Smooth muscle cell (in vitro differentiated cells): ENCODE measurements around the gene CHRNA4. TPM values are rescaled to one million over a fixed set of nuclear protein-coding genes. Genes with fewer than 3 reads are reported as not detected.

Experiments used
- DNase-seq: peaks from one replicate; lab custom pipeline; 2025; ENCODE audit not compliant: unreplicated experiment; lab: John Stamatoyannopoulos, UW
- H2AFZ ChIP-seq: fragments of 200-600 bp; sonication (generic); 2 replicates; pipeline ENCODE4 v1.6.0; 2016; ENCODE audit warnings: antibody characterized with exemption, low read depth, mild to moderate bottlenecking
- H3F3A ChIP-seq: fragments of 200-600 bp; sonication (generic); 2 replicates; pipeline ENCODE4 v1.6.0; 2017; ENCODE audit warnings: antibody characterized with exemption, low read depth
- H3K27ac ChIP-seq: fragments of 200-600 bp; sonication (generic); 2 replicates; pipeline ENCODE4 v1.5.1; 2016; ENCODE audit warnings: low read depth, mild to moderate bottlenecking
- H3K27me3 ChIP-seq: fragments of 200-600 bp; sonication (generic); 2 replicates; pipeline ENCODE4 v1.6.1; 2016; ENCODE audit warnings: low read depth, mild to moderate bottlenecking
- H3K36me3 ChIP-seq: fragments of 200-600 bp; sonication (generic); 2 replicates; pipeline ENCODE4 v1.5.1; 2016; ENCODE audit warnings: low read depth
- H3K4me1 ChIP-seq: fragments of 200-600 bp; sonication (generic); 2 replicates; pipeline ENCODE4 v1.5.1; 2016; ENCODE audit warnings: low read depth
- H3K4me2 ChIP-seq: fragments of 200-600 bp; sonication (generic); 2 replicates; pipeline ENCODE4 v1.6.0; 2016; ENCODE audit warnings: mild to moderate bottlenecking
- H3K4me3 ChIP-seq: fragments of 200-600 bp; sonication (generic); 2 replicates; pipeline ENCODE4 v1.5.1; 2016; ENCODE audit warnings: mild to moderate bottlenecking
- H3K79me2 ChIP-seq: fragments of 200-600 bp; sonication (generic); 2 replicates; pipeline ENCODE4 v1.6.0; 2016; ENCODE audit warnings: low read depth, mild to moderate bottlenecking
- H3K9ac ChIP-seq: fragments of 200-600 bp; sonication (generic); 2 replicates; pipeline ENCODE4 v1.6.0; 2016; ENCODE audit warnings: low read depth
- H3K9me3 ChIP-seq: fragments of 200-600 bp; sonication (generic); replicated peaks from 2 replicates; pipeline ENCODE4 v1.5.1; 2016; ENCODE audit warnings: low read depth
- H4K20me1 ChIP-seq: fragments of 200-600 bp; sonication (generic); 2 replicates; pipeline ENCODE4 v1.6.0; 2016; ENCODE audit warnings: low read depth
- WGBS: methylation state at CpG from one replicate; pipeline ENCODE4 v1.1.7; 2016; ENCODE audit warnings: low lambda C conversion rate; 5-methylcytosine and 5-hydroxymethylcytosine counted together
- polyA plus RNA-seq: library from polyadenylated mRNA; unstranded; fragments of >200 nt; fragmentation: Nextera tagmentation; extraction: Ambion mirVana; gene quantifications from 2 replicates; pipeline ENCODE4 v1.2.1, GENCODE V29; 2016
- total RNA-seq: library from RNA; depleted of rRNA; stranded (reverse); fragments of >200 nt; gene quantifications from 2 replicates; pipeline ENCODE4 v1.2.3, GENCODE V29; 2014
- TF ChIP-seq, protein P1 (sequence below): fragments of 200-600 bp; sonication (generic); IDR thresholded peaks from 2 replicates; pipeline ENCODE4 v1.5.1; 2017; ENCODE audit warnings: borderline replicate concordance, mild to moderate bottlenecking, antibody characterized with exemption; ENCODE audit not compliant: insufficient read depth, poor library complexity, severe bottlenecking

CHRNA4 gene
- total and polyA plus RNA-seq, 2 experiments from 2014 or later = 0.03 TPM; not detected in 1

DNA sequence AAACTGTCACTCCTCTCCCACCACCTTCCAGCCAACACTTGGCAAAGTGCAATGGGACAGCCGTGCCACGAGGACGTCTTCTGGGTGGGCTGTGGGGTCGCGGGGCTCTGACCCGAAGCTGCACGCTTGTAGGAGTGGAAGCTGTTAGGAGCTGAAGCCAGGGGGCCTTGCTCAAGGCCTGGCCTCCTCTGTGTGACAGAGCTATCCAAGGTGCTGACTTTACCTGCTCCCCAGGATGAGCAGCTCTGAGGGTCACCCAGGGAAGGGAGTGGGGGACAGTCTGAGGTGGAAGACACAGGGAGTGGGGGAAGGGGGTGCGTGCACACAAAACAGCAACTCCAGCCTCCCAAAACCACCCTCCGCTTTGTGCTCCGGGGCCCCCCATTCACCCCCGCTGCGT, 17.5 kb upstream of the CHRNA4 start:
- Histone ChIP-seq H3K9ac (no peak overlapping the region), H4K20me1 (no peaks in the 10 kb centered on the region), H3K9me3 (no peaks in the 10 kb centered on the region), H3K27ac (no peak overlapping the region), H2AFZ (no peak overlapping the region), H3K4me3 (no peak overlapping the region), H3K4me2 (no peak overlapping the region), H3F3A (no peaks in the 10 kb centered on the region), H3K79me2 (no peaks in the 10 kb centered on the region), H3K4me1 (peaks cover 15% of the 10 kb centered on the region), H3K36me3 (no peaks in the 10 kb centered on the region), H3K27me3 (no peaks in the 10 kb centered on the region)
- 88% methylated on average over 12 of the region's 12 CpGs for WGBS
- TF ChIP-seq, protein P1, sequence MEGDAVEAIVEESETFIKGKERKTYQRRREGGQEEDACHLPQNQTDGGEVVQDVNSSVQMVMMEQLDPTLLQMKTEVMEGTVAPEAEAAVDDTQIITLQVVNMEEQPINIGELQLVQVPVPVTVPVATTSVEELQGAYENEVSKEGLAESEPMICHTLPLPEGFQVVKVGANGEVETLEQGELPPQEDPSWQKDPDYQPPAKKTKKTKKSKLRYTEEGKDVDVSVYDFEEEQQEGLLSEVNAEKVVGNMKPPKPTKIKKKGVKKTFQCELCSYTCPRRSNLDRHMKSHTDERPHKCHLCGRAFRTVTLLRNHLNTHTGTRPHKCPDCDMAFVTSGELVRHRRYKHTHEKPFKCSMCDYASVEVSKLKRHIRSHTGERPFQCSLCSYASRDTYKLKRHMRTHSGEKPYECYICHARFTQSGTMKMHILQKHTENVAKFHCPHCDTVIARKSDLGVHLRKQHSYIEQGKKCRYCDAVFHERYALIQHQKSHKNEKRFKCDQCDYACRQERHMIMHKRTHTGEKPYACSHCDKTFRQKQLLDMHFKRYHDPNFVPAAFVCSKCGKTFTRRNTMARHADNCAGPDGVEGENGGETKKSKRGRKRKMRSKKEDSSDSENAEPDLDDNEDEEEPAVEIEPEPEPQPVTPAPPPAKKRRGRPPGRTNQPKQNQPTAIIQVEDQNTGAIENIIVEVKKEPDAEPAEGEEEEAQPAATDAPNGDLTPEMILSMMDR = no peak
- DNase-seq = no peak

GRCh38 chr20:63377951-63378381, 16.8 kb upstream of the CHRNA4 start:
- no peak overlapping the region for H3K4me2 ChIP-seq
- H4K20me1 ChIP-seq = no peaks in the 10 kb centered on the region
- no peak overlapping the region for H3K4me3 ChIP-seq
- no peaks in the 10 kb centered on the region for H3K79me2 ChIP-seq
- H3K4me1 ChIP-seq = peaks cover 15% of the 10 kb centered on the region
- DNase-seq = no peak
- 72% methylated on average over 15 of the region's 15 CpGs for WGBS
- H2AFZ ChIP-seq = no peak overlapping the region
- H3K27me3 ChIP-seq = no peaks in the 10 kb centered on the region
- no peaks in the 10 kb centered on the region for H3K9me3 ChIP-seq
- no peak overlapping the region for H3K9ac ChIP-seq
- TF ChIP-seq, protein P1 = no peak
- H3F3A ChIP-seq = no peaks in the 10 kb centered on the region
- no peaks in the 10 kb centered on the region for H3K36me3 ChIP-seq
- H3K27ac ChIP-seq = no peak overlapping the region

GRCh38 chr20:63377256-63377941, 16.2 kb upstream of the CHRNA4 start:
- Histone ChIP-seq H3K4me2 (no peak overlapping the region), H3K4me1 (peaks cover 15% of the 10 kb centered on the region), H3K27ac (no peak overlapping the region), H4K20me1 (no peaks in the 10 kb centered on the region), H3K9me3 (no peaks in the 10 kb centered on the region), H3F3A (no peaks in the 10 kb centered on the region), H3K36me3 (no peaks in the 10 kb centered on the region), H3K9ac (no peak overlapping the region), H3K27me3 (no peaks in the 10 kb centered on the region), H3K79me2 (no peaks in the 10 kb centered on the region), H2AFZ (no peak overlapping the region), H3K4me3 (no peak overlapping the region)
- DNase-seq = no peak
- TF ChIP-seq, protein P1 = no peak
- 64% methylated on average over 32 of the region's 32 CpGs for WGBS
